GM10248 (cell line): ENCODE results near the gene GRID1.

ENCODE experiments used
- CTCF ChIA-PET: fragments of 300-600 bp; sonication (Branson Sonifier 250); formaldehyde crosslinking; extraction: SDS; loops from one replicate; lab custom pipeline; 2021; ENCODE audit warnings: antibody characterized with exemption; lab: Yijun Ruan, JAX
- POLR2A ChIA-PET: fragments of 350-650 bp; sonication (Branson Sonifier 250); formaldehyde crosslinking; extraction: SDS; loops from one replicate; lab custom pipeline; 2020; ENCODE audit warnings: antibody characterized with exemption; lab: Yijun Ruan, JAX
- DNase-seq: peaks from one replicate; pipeline ENCODE4 v3.0.0; 2012; ENCODE audit errors: extremely low spot score
- TF ChIP-seq, protein P1 (sequence below): IDR thresholded peaks from 2 replicates; pipeline ENCODE4 v1.5.1; 2012; ENCODE audit warnings: mild to moderate bottlenecking, low read depth; ENCODE audit errors: extremely low read depth, missing control alignments, control extremely low read depth

Gene GRID1

DNA sequence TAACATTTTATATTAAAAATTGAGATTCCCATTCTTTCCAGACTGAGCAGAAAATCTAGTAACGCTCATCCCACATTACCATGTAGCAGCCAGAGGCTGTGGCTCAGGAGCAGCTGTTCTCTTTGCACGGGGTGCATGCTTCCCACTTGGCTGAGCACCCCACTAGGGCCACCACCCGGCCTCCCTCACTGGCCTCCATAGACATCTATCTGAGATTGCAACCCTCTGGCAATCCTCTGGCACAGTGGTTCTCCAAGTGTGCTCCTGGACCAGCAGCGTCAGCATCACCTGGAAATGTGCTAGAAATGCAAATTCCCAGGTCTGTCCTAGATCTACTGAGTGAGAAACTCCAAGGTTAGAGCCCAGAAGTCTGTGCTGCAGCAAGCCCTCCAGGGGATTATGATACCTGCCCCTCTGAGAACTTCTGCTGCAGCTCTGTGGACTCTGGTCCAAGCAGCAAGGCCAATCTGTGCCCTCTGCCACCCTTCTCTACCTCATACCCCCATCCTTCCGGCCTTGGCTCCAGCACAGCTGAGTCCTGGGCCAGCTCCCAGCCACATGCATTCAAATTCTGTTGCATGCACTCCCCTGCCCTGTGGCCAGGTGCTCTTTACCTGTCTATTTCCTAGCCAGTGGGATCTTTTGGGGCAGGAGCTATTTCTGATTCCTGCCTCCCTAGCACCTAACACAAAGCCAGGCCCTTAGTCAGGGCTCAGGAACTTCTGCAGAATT lies 301.5 kb downstream of the GRID1 start:
- no peak for DNase-seq
- CTCF ChIA-PET = no interaction called here
- POLR2A ChIA-PET = no interaction called here
- TF ChIP-seq, protein P1, sequence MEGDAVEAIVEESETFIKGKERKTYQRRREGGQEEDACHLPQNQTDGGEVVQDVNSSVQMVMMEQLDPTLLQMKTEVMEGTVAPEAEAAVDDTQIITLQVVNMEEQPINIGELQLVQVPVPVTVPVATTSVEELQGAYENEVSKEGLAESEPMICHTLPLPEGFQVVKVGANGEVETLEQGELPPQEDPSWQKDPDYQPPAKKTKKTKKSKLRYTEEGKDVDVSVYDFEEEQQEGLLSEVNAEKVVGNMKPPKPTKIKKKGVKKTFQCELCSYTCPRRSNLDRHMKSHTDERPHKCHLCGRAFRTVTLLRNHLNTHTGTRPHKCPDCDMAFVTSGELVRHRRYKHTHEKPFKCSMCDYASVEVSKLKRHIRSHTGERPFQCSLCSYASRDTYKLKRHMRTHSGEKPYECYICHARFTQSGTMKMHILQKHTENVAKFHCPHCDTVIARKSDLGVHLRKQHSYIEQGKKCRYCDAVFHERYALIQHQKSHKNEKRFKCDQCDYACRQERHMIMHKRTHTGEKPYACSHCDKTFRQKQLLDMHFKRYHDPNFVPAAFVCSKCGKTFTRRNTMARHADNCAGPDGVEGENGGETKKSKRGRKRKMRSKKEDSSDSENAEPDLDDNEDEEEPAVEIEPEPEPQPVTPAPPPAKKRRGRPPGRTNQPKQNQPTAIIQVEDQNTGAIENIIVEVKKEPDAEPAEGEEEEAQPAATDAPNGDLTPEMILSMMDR = no peak

DNA sequence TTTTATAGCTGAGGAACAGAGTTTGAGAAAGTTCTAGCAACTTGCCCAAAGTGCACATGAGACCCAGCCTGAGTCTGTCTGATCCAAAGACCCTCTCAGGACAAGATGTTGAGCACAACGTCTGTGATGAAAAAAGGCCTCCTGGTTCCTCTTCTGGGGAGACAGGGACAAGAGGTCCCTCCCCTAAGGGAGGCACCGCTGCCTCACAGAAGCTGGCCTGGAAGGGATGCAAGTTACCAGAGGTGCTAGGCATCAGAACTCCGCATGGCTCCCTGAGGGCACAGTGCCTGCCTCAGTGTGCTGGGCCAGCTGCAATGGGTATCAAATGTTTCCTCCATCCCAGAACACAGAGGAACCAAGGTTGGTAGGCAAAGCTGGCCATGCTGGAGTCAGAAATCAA lies 302.4 kb downstream of the GRID1 start:
- POLR2A ChIA-PET = no interaction called here
- TF ChIP-seq, protein P1 = no peak
- CTCF ChIA-PET = no interaction called here
- no peak for DNase-seq

DNA sequence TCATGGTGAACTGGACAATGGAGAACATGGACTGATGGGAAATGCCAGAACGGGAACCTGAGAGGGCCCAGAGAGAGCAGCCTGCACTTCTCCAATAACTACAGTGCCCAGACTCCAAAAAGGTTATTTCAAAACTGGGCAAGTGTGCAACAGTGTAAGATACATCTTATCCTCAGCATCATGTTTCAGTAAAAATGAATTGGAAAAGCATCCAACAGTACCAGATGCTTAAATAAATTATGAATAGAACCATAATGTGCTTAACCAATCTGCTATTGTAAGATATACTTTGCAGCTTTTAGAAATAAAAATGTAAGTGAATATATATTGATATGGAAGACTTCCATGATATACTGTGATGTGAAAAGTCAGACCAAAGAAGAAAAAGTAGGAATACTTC lies 303.3 kb downstream of the GRID1 start:
- DNase-seq = no peak
- ChIA-PET POLR2A (no interaction called here), CTCF (no interaction called here)
- TF ChIP-seq, protein P1 = no peak

DNA sequence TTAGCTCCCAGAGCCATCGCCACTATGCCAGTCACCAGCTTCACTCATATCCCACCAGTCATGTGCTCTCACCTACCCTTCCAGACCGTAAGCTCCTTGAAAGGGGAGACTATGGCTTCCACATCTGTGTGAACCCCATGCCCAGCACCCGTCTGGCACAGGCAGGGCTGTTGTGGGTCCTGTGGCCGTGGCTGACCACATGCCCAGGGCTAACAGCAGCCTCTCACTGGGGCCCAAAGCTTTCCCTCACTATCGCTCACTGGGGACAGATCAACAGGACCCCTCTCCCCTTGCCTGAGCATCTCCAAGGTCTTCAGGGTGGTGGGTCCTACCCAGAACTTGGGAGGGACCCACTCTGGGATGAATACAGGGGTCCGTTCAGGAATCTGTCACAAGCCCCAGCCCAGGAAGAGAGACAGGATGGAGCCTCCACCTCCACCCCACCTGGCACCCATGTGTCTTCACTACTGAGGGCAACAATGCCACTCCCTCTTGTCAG lies 303.9 kb downstream of the GRID1 start:
- TF ChIP-seq, protein P1 = no peak
- DNase-seq = no peak
- POLR2A ChIA-PET = no interaction called here
- CTCF ChIA-PET = no interaction called here

DNA sequence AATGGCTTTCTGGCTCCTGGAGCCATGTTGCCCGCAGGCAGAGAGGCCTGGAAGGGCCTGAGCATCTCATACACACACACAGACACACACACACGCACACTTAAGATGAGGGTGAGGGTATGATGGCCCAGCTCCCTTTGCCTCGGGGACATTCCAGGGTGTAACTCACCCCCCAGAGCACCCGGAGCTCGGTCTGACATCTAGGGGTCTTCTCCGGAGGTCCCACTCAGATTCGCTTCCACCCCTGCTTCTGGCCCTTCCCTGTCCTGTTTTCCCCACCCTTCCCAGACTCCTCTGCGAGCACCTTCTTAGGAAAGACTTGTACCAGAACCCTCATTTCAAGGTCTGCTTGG lies 304.4 kb downstream of the GRID1 start:
- TF ChIP-seq, protein P1 = no peak
- ChIA-PET POLR2A (no interaction called here), CTCF (no interaction called here)
- no peak for DNase-seq

DNA sequence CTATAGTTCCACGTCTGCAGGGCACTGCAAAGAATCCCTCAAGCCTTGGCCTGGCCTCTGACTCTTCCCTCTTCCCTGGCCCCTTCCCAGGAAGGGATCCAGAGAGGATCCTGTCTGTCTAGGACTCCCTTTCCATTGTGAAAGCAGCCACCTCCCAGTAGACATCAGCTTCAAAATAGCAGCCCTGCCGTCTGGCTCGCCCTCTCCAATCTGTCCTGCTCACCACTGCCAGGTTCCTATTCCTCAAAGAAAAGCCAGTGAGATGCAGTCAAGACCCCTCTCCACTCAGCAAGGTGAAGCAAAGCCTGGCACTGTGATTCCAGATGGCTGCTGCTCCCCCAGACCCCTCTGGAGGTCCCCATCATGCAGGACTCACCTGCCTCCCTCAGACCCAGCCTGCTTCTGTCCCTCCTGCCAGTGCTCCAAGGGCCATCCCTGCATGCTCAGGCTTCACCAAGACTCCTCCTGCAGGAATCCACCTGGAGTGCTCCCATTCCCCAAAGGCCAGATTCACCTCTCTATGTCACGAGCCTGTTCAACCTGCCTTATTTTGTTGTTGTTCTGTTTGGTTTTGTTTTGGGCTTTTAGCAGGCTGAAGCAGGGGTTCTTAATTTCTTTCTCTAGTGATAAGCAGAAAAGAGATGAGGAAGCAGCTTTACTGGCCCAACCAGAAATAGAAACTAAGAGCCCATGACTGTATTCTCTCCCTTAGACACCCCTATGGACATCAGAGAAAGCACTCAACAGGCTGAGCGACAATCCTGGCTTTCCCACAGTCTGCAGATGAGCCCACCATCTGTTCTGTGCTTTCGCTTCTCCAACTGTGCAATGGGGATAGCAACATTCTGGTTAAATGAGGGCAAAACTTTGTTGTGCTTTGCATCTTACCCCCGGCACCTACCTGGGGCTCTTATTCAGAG lies 305.1 kb downstream of the GRID1 start:
- TF ChIP-seq, protein P1 = no peak
- POLR2A ChIA-PET = no interaction called here
- DNase-seq = no peak
- CTCF ChIA-PET = interaction anchor here (0.6 to 0.8 kb wide), 2 partner anchors 9 to 10 kb away, joined by 3 read pairs; no protein-coding TSS in a partner anchor
